Stomach (tissue), 9 donors: ENCODE measurements around the gene TMEM138. TPM values are rescaled to one million over a fixed set of nuclear protein-coding genes. Genes with fewer than 3 reads are reported as not detected.
A peak's percentile ranks its signal among the peaks of the same experiment; 100 is the strongest.
"Not testable (repeated sequence)": the region's sequence is repeated elsewhere in the genome, so short reads cannot be mapped to it uniquely, and the experiment has no call there.

Experiments used
- DNase-seq, 2 donors: peaks; one replicate each; pipeline versions ENCODE4 v3.0.0 to v3.0.0-alpha.2; 2013 to 2019
- H3K27ac ChIP-seq, 5 donors: fragments of 200-600 bp in 4 of 5; sonication (generic) in 4 of 5; one replicate each; pipeline ENCODE4 v1.5.1; 2013 to 2019; ENCODE audit warnings: mild to moderate bottlenecking in 1 of 5, moderate library complexity in 1 of 5
- H3K27me3 ChIP-seq, 3 donors: fragments of 200-600 bp; sonication (generic); one replicate each; pipeline ENCODE4 v1.5.1; 2017 to 2019; ENCODE audit warnings: mixed run types in 1 of 3
- H3K36me3 ChIP-seq, 4 donors: fragments of 200-600 bp; sonication (generic); 1 replicate in 3 of 4; 2 replicates in 1 of 4; pipeline ENCODE4 v1.5.1; 2016 to 2019
- H3K4me1 ChIP-seq, 4 donors: fragments of 200-600 bp; sonication (generic); one replicate each; pipeline ENCODE4 v1.5.1; 2016 to 2019
- H3K4me3 ChIP-seq, 4 donors: fragments of 200-600 bp; sonication (generic) in 3 of 4; one replicate each; pipeline ENCODE4 v1.5.1; 2016 to 2019; ENCODE audit warnings: mild to moderate bottlenecking in 1 of 4
- H3K9me3 ChIP-seq, 4 donors: fragments of 200-600 bp; sonication (generic); one replicate each; pipeline ENCODE4 v1.5.1; 2016 to 2019
- EP300 ChIP-seq: sonication (generic); formaldehyde crosslinking; IDR thresholded peaks from one replicate; pipeline ENCODE4 v1.6.1; 2017; ENCODE audit warnings: antibody characterized with exemption
- POLR2A ChIP-seq, 4 donors: fragments of 450-650 bp; IDR thresholded peaks; one replicate each; pipeline ENCODE4 v1.6.1; 2016; ENCODE audit warnings: antibody characterized with exemption in 4 of 4, control low read depth in 2 of 4, mild to moderate bottlenecking in 1 of 4, moderate library complexity in 1 of 4
- POLR2AphosphoS5 ChIP-seq, 3 donors: sonication (generic); formaldehyde crosslinking; IDR thresholded peaks; one replicate each; pipeline ENCODE4 v1.6.1; 2016; ENCODE audit warnings: antibody characterized with exemption in 3 of 3
- WGBS, 5 donors: extraction: QIAGEN DNeasy Blood & Tissue Kit in 3 of 5; methylation state at CpG; one replicate each; pipeline versions ENCODE4 v1.1.5 to v1.1.7; 2013 to 2018; 5-methylcytosine and 5-hydroxymethylcytosine counted together
- intact Hi-C: fragments of 100-400 bp; cut with DNase I; formaldehyde crosslinking; loops from one replicate; pipeline ENCODE4 v1.15.1; 2023; ENCODE audit warnings: low total_unique reads
- polyA plus RNA-seq, 3 donors: library from polyadenylated mRNA; stranded (reverse); fragments of 200-250 nt; gene quantifications; one replicate each; pipeline ENCODE4 v1.2.3, GENCODE V29; 2013
- total RNA-seq, 5 donors: library from RNA; depleted of rRNA; stranded (reverse); fragments of >200 nt; gene quantifications; one replicate each; pipeline versions ENCODE4 v1.1.0 to v1.2.3, GENCODE V29; 2014 to 2016
- TF ChIP-seq, protein P1 (sequence below), 7 experiments: fragments of 450-650 bp in 4 of 7; fragments of 200-600 bp in 3 of 7; sonication (generic) in 3 of 7; IDR thresholded peaks; one replicate each; pipeline ENCODE4 v1.5.1; 2016 to 2019; ENCODE audit warnings: antibody characterized with exemption in 7 of 7, control low read depth in 2 of 7, mild to moderate bottlenecking in 1 of 7
- donor health status: healthy with polysubstance abuse.
- donor health status: Bipolar disorder and iron deficiency.
- donor health status: healthy.

Gene TMEM138
- total and polyA plus RNA-seq, 8 donors: 12.2 to 190 (median 23.4) TPM

DNA sequence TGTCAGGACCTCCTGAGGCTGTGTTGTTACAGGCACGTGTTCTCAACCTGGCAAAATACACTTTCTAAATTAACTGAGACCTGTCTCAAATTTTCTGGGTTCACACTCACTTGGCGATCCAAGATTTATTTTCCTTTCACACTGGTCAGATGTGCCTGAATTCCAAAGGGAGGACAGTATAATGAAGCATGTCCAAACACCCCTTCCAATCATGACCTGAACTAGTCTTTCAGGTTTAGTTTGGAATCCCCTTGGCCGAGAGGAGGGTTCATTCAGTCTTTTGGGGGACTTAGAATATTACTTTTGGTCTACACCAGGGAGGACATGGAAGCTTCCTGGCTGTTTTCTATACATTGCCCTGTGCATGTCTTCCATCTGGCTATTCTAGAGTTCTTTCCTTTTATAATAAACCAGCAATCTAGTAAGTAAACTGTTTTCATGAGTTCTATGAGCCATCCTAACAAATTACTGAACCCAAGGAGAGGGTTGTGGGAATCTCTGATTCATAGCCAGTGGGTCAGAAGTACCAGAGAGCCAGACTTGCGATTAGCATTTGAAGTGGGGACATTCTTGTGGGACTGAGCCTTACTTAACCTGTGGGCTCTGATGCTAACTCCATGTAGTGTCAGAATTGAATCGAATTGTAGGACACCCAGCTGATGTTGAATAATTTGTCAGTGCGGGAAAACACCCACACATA lies 15.4 kb downstream of the TMEM138 start:
- peaks cover 0 to 8% (median 1%) of the 10 kb centered on the region in 4 donors for H3K4me1 ChIP-seq
- H3K9me3 ChIP-seq: no peaks in the 10 kb centered on the region
- intact Hi-C loops: no loop called here
- WGBS, 5 donors: 91 to 99% (median 93%) methylated on average over 6 of the region's 6 CpGs
- H3K4me3 ChIP-seq: no peak overlapping the region
- no peak for TF ChIP-seq EP300
- TF ChIP-seq POLR2A (IDR thresholded peaks at IDR 0.05): no peak
- no peaks in the 10 kb centered on the region for H3K27me3 ChIP-seq
- H3K27ac ChIP-seq: no peak overlapping the region
- DNase-seq: no peak
- H3K36me3 ChIP-seq: peaks cover 0 to 21% (median 14%) of the 10 kb centered on the region in 4 donors

DNA sequence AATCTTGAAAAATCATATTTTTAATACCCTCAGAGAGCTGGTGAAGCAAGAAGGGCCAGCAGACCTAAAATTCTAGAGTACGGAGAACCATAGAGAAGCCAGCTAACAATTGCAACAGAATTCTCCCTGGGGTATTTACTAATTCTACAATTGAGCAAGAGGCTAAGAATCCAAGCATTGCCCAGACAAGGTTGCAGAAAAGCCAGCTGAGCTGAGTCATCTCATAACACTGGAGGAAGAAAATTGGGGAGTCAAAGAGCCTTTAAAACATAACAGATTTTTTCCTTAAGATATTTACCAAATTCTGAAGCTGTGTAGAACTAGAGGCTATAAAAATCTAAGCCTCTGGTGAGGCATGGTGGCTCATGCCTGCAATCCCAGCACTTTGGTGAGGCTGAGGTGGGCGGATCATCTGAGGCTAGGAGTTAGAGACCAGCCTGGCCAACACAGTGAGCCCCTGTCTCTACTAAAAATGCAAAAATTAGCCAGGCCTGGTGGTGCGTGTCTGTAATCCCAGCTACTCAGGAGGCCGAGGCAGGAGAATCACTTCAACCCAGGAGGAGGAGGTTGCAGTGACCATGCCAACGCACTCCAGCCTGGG lies 16.6 kb downstream of the TMEM138 start:
- TF ChIP-seq EP300 (no peak), POLR2AphosphoS5 (IDR thresholded peaks at IDR 0.05) (peak in 2 of 3 donors; percentile 8 to 20)
- Histone ChIP-seq H3K4me3 (no peak overlapping the region), H3K36me3 (peaks cover 0 to 21% (median 14%) of the 10 kb centered on the region in 4 donors), H3K4me1 (peaks cover 0 to 3% (median 0%) of the 10 kb centered on the region in 4 donors), H3K27me3 (no peaks in the 10 kb centered on the region), H3K9me3 (no peaks in the 10 kb centered on the region), H3K27ac (peak overlapping the region in 4 of 5 donors; percentile 43 to 70 (median 60))
- 74 to 89% (median 86%) methylated on average over 5 of the region's 5 CpGs for WGBS, 5 donors
- DNase-seq: peak in 1 of 2 donors; percentile 24
- intact Hi-C loops: no loop called here

DNA sequence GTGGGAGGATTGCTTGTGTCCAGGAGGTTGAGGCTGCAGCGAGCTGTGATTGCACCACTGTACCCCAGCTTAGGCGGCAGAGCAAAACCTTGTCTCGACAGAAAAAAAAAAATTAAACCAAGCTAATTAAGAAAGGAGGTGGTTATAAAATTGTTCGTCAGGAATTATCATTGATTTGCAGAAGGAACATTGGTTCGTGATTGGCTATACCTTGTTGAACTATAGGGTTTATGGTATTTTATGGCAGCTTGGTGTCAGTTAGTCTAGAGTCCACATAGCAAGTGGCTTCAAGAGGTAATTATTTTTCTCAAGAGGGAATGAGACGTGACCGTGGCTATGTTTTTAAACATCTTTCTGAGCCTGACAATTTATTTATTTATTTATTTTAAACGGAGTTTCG lies 18.7 kb downstream of the TMEM138 start:
- Histone ChIP-seq H3K4me3 (no peak overlapping the region), H3K27me3 (no peaks in the 10 kb centered on the region), H3K27ac (no peak overlapping the region), H3K36me3 (peaks cover 0 to 6% (median 4%) of the 10 kb centered on the region in 4 donors), H3K4me1 (peaks cover 0 to 14% (median 10%) of the 10 kb centered on the region in 4 donors), H3K9me3 (no peaks in the 10 kb centered on the region)
- DNase-seq: no peak
- TF ChIP-seq, protein P1, sequence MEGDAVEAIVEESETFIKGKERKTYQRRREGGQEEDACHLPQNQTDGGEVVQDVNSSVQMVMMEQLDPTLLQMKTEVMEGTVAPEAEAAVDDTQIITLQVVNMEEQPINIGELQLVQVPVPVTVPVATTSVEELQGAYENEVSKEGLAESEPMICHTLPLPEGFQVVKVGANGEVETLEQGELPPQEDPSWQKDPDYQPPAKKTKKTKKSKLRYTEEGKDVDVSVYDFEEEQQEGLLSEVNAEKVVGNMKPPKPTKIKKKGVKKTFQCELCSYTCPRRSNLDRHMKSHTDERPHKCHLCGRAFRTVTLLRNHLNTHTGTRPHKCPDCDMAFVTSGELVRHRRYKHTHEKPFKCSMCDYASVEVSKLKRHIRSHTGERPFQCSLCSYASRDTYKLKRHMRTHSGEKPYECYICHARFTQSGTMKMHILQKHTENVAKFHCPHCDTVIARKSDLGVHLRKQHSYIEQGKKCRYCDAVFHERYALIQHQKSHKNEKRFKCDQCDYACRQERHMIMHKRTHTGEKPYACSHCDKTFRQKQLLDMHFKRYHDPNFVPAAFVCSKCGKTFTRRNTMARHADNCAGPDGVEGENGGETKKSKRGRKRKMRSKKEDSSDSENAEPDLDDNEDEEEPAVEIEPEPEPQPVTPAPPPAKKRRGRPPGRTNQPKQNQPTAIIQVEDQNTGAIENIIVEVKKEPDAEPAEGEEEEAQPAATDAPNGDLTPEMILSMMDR (IDR thresholded peaks at IDR 0.05): no peak
- TF ChIP-seq POLR2A (IDR thresholded peaks at IDR 0.05) (no peak), POLR2AphosphoS5 (IDR thresholded peaks at IDR 0.05) (no peak), EP300 (no peak)
- WGBS, 5 donors: 90 to 97% (median 95%) methylated on average over 9 of the region's 9 CpGs
- intact Hi-C loops: loop anchor here (5.0 kb wide), 1 partner anchor 39 kb away; no protein-coding TSS in a partner anchor

GRCh38 chr11:61383859-61384258 lies 21.7 kb downstream of the TMEM138 start:
- not testable (repeated sequence) for H3K27me3 ChIP-seq, H3K4me3 ChIP-seq, DNase-seq, H3K27ac ChIP-seq, H3K36me3 ChIP-seq, H3K9me3 ChIP-seq
- WGBS, 5 donors: 83 to 94% (median 92%) methylated on average over 5 of the region's 5 CpGs
- peaks cover 0 to 14% (median 10%) of the 10 kb centered on the region in 4 donors for H3K4me1 ChIP-seq
- intact Hi-C loops: loop anchor here (5.0 kb wide), 1 partner anchor 42 kb away; no protein-coding TSS in a partner anchor

DNA sequence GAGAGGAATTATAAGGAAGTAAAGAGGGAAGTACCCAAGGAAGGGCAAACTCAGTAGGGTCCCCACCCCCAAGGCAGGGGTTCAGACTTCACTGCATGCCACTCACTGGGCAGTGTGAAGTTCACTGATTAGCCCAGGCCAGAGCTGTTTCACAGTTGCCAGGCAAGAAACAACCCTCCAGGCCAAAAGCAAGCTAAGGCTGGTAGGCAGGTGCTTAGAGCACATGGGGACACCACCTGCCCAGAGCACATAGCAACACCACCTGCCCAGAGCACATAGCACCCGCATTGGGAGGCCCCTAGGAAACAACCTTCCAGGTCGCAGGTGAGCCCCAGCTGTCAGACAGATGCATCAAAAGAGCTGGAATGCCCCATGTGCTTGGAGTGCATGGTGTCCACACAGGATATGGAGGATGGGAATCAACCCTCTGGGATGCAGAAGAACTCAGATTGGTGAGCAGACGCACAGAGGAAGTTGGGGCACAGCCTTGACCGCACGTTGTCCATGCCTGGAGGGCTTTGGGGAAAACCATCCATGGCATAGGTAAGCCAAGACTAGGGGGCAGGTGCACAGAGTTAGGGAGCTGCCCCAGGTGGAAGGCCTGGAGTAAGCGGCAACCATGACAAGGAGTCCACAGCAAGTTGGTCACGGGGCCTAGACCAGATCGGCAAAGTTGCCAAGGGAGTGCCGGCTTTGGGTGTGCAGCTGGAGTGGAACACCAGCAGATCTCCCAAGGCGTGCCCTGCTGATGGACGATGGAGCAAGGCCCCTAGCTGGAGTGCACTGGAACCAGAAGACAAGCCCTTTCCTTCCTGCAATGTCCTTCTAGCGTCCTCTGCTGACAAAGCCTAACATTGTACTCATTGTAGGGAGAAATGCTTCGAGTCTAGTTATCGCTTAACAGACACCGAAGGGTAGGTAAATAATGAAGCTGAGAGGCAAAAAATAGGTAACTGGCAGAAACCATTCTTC lies 22.4 kb downstream of the TMEM138 start:
- no peaks in the 10 kb centered on the region for H3K27me3 ChIP-seq
- intact Hi-C loops: loop anchor here (5.0 kb wide), 1 partner anchor 42 kb away; no protein-coding TSS in a partner anchor
- H3K27ac ChIP-seq: no peak overlapping the region
- DNase-seq: peak in 1 of 2 donors; percentile 30
- no peaks in the 10 kb centered on the region for H3K36me3 ChIP-seq
- TF ChIP-seq EP300: no peak
- TF ChIP-seq POLR2AphosphoS5 (IDR thresholded peaks at IDR 0.05): no peak
- TF ChIP-seq, protein P1 (IDR thresholded peaks at IDR 0.05): peak in 1 of 7 experiments; percentile 9
- no peak for TF ChIP-seq POLR2A (IDR thresholded peaks at IDR 0.05)
- H3K9me3 ChIP-seq: no peaks in the 10 kb centered on the region
- H3K4me1 ChIP-seq: peaks cover 0 to 14% (median 9%) of the 10 kb centered on the region in 4 donors
- 61 to 79% (median 66%) methylated on average over 11 to 15 of the region's 15 CpGs for WGBS, 5 donors
- no peak overlapping the region for H3K4me3 ChIP-seq
